HCT116 (cell line): Measurements from ENCODE around the gene SLC66A2. TPM values are rescaled to one million over a fixed set of nuclear protein-coding genes. Genes with fewer than 3 reads are reported as not detected.

Source experiments
- ATAC-seq: fragments of 200-7000 bp; cut with Tn5 transposase; 2 replicates; pipeline ENCODE4 v1.9.1; 2020; ENCODE audit warnings: mild to moderate bottlenecking, moderate library complexity
- BruUV-seq: library from RNA; stranded (reverse); fragments of 400-500 nt; replicated peaks from 2 replicates; lab custom pipeline; 2021; lab: Mats Ljungman, UMichigan
- CTCF ChIA-PET: fragments of 300-600 bp; sonication (Branson Sonifier 250); formaldehyde crosslinking; loops from one replicate; lab custom pipeline; 2021; ENCODE audit warnings: antibody characterized with exemption; lab: Charles Lee
- POLR2A ChIA-PET: fragments of 300-600, 350-600 bp; sonication (Branson Sonifier 250); formaldehyde crosslinking; loops from one replicate; lab custom pipeline; 2021; ENCODE audit warnings: antibody characterized with exemption; lab: Charles Lee
- RAD21 ChIA-PET, 2 experiments: fragments of 300-600 bp; sonication (Branson Sonifier 250); formaldehyde crosslinking; loops; one replicate each; lab custom pipeline; 2023; ENCODE audit warnings: low total read pairs in 2 of 2; ENCODE audit not compliant: uncharacterized antibody in 2 of 2, unreplicated experiment in 2 of 2, low non-redundant PET in 1 of 2; lab: Charles Lee
- DNase-seq: peaks from one replicate; pipeline ENCODE4 v3.0.0-alpha.2; 2010; ENCODE audit warnings: low read depth, low spot score
- H2AFZ ChIP-seq: fragments of 200-600 bp; shearing (Covaris generic), sonication (generic); 2 replicates; pipeline ENCODE4 v1.6.1; 2017; ENCODE audit warnings: low read depth, mixed run types, mixed read lengths, antibody characterized with exemption, low read length; ENCODE audit not compliant: poor library complexity, severe bottlenecking
- H3K27ac ChIP-seq: 2 replicates; pipeline ENCODE4 v1.5.1; 2012; ENCODE audit warnings: low read depth, low read length
- H3K27me3 ChIP-seq: fragments of 200-600 bp; sonication (generic); 2 replicates; pipeline ENCODE4 v1.6.1; 2016; ENCODE audit warnings: mixed run types, low read length, mixed read lengths; ENCODE audit not compliant: insufficient read depth
- H3K36me3 ChIP-seq, 2 experiments: fragments of 200-500 bp in 1 of 2; fragments of 200-600 bp in 1 of 2; sonication (Bioruptor generic) in 1 of 2; sonication (generic) in 1 of 2; 2 replicates each; pipeline versions ENCODE4 v1.5.1 to v1.6.1; 2014 to 2016; ENCODE audit warnings: low read length in 2 of 2, inconsistent platforms in 1 of 2, mixed read lengths in 1 of 2, mixed run types in 1 of 2; ENCODE audit not compliant: insufficient read depth in 2 of 2, control insufficient read depth in 1 of 2
- H3K4me1 ChIP-seq, 2 experiments: fragments of 200-600 bp in 1 of 2; sonication (generic) in 1 of 2; 2 replicates each; pipeline versions ENCODE4 v1.5.1 to v1.6.1; 2012 to 2017; ENCODE audit warnings: low read length in 2 of 2, inconsistent platforms in 1 of 2, mild to moderate bottlenecking in 1 of 2, mixed read lengths in 1 of 2, mixed run types in 1 of 2, moderate library complexity in 1 of 2; ENCODE audit not compliant: insufficient read depth in 2 of 2, control insufficient read depth in 1 of 2
- H3K4me2 ChIP-seq: fragments of 200-600 bp; sonication (generic); 2 replicates; pipeline ENCODE4 v1.6.1; 2017; ENCODE audit warnings: mixed run types, low read length, mixed read lengths
- H3K4me3 ChIP-seq, 2 experiments: fragments of 200-600 bp in 1 of 2; sonication (generic) in 1 of 2; replicated peaks in 1 of 2; 2 replicates each; pipeline ENCODE4 v1.5.1; 2011 to 2016; ENCODE audit warnings: low read length in 2 of 2, control low read depth in 1 of 2, low read depth in 1 of 2, mild to moderate bottlenecking in 1 of 2, mixed read lengths in 1 of 2, mixed run types in 1 of 2
- H3K79me2 ChIP-seq: fragments of 200-600 bp; sonication (generic); 2 replicates; pipeline ENCODE4 v1.6.1; 2017; ENCODE audit warnings: mild to moderate bottlenecking, mixed run types, low read length, moderate library complexity, mixed read lengths; ENCODE audit not compliant: insufficient read depth
- H3K9ac ChIP-seq: fragments of 200-600 bp; sonication (generic); 2 replicates; pipeline ENCODE4 v1.6.1; 2016; ENCODE audit warnings: low read length, mixed read lengths
- H3K9me2 ChIP-seq: fragments of 200-600 bp; sonication (generic), shearing (Covaris generic); 2 replicates; pipeline ENCODE4 v1.6.1; 2017; ENCODE audit warnings: mixed run types, mild to moderate bottlenecking, moderate library complexity; ENCODE audit not compliant: insufficient read depth
- H3K9me3 ChIP-seq, 2 experiments: fragments of 200-500 bp in 1 of 2; fragments of 200-600 bp in 1 of 2; sonication (Bioruptor generic) in 1 of 2; sonication (generic) in 1 of 2; 2 replicates each; pipeline ENCODE4 v1.6.1; 2014 to 2017; ENCODE audit warnings: low read length in 2 of 2, mixed read lengths in 2 of 2, inconsistent platforms in 1 of 2, low read depth in 1 of 2, mild to moderate bottlenecking in 1 of 2, mixed run types in 1 of 2, moderate library complexity in 1 of 2; ENCODE audit not compliant: control insufficient read depth in 1 of 2, insufficient read depth in 1 of 2
- H4K20me1 ChIP-seq: fragments of 200-600 bp; sonication (generic), shearing (Covaris generic); 2 replicates; pipeline ENCODE4 v1.6.1; 2017; ENCODE audit warnings: mixed run types, mild to moderate bottlenecking, moderate library complexity; ENCODE audit not compliant: insufficient read depth
- ATF3 ChIP-seq: IDR thresholded peaks from 2 replicates; pipeline ENCODE4 v1.6.1; 2012
- CBX3 ChIP-seq: IDR thresholded peaks from 2 replicates; pipeline ENCODE4 v1.6.1; 2012; ENCODE audit warnings: low read depth
- CEBPB ChIP-seq: IDR thresholded peaks from 2 replicates; pipeline ENCODE4 v1.6.1; 2012; ENCODE audit warnings: low read depth
- EGR1 ChIP-seq: IDR thresholded peaks from 2 replicates; pipeline ENCODE4 v1.6.1; 2012; ENCODE audit warnings: low read depth
- ELF1 ChIP-seq: IDR thresholded peaks from 2 replicates; pipeline ENCODE4 v1.6.1; 2012; ENCODE audit warnings: low read depth, borderline replicate concordance
- EZH2 ChIP-seq: fragments of 200-600 bp; sonication (generic); IDR thresholded peaks from 2 replicates; pipeline ENCODE4 v1.6.1; 2017; ENCODE audit warnings: antibody characterized with exemption, mixed run types
- EZH2phosphoT487 ChIP-seq: fragments of 200-600 bp; IDR thresholded peaks from 2 replicates; pipeline ENCODE4 v1.6.1; 2018; ENCODE audit warnings: antibody characterized with exemption, borderline replicate concordance
- JUND ChIP-seq: IDR thresholded peaks from 2 replicates; pipeline ENCODE4 v1.6.1; 2012
- MAX ChIP-seq: IDR thresholded peaks from 2 replicates; pipeline ENCODE4 v1.6.1; 2012
- POLR2A ChIP-seq: IDR thresholded peaks from 2 replicates; pipeline ENCODE4 v1.7.0; 2011; ENCODE audit warnings: borderline replicate concordance; ENCODE audit not compliant: insufficient read depth, insufficient read length; ENCODE audit errors: extremely low read depth
- POLR2AphosphoS5 ChIP-seq: IDR thresholded peaks from 2 replicates; pipeline ENCODE4 v1.6.1; 2011; ENCODE audit warnings: mild to moderate bottlenecking, low read depth, low read length, moderate library complexity
- RAD21 ChIP-seq: IDR thresholded peaks from 2 replicates; pipeline ENCODE4 v1.6.1; 2012; ENCODE audit warnings: low read depth, mild to moderate bottlenecking
- REST ChIP-seq: IDR thresholded peaks from 2 replicates; pipeline ENCODE4 v1.6.1; 2012; ENCODE audit warnings: low read depth
- SIN3A ChIP-seq: IDR thresholded peaks from 2 replicates; pipeline ENCODE4 v1.6.1; 2012; ENCODE audit warnings: low read depth
- SP1 ChIP-seq: IDR thresholded peaks from 2 replicates; pipeline ENCODE4 v1.6.1; 2012; ENCODE audit warnings: low read depth
- SRF ChIP-seq: IDR thresholded peaks from 2 replicates; pipeline ENCODE4 v1.6.1; 2012; ENCODE audit warnings: low read depth
- TCF7L2 ChIP-seq: IDR thresholded peaks from 2 replicates; pipeline ENCODE4 v1.7.0; 2011; ENCODE audit warnings: borderline replicate concordance, inconsistent platforms; ENCODE audit not compliant: insufficient read depth, insufficient read length; ENCODE audit errors: extremely low read depth
- ZBTB33 ChIP-seq: IDR thresholded peaks from 2 replicates; pipeline ENCODE4 v1.6.1; 2011; ENCODE audit warnings: mild to moderate bottlenecking, low read length, moderate library complexity; ENCODE audit not compliant: insufficient replicate concordance; ENCODE audit errors: extremely low read depth
- ZFX ChIP-seq: fragments of 450-650 bp; IDR thresholded peaks from 2 replicates; pipeline ENCODE4 v1.6.1; 2017
- ZNF274 ChIP-seq: fragments of 200-500 bp; sonication (Bioruptor generic); IDR thresholded peaks from 2 replicates; pipeline ENCODE4 v1.6.1; 2014; ENCODE audit warnings: mild to moderate bottlenecking, low read depth, low read length, inconsistent platforms
- intact Hi-C: fragments of 100-400 bp; cut with micrococcal nuclease; formaldehyde crosslinking; loops from 2 replicates; pipeline ENCODE4 v1.10.0; 2022
- total RNA-seq: library from RNA; stranded (reverse); gene quantifications from one replicate; pipeline ENCODE4 v1.2.1, GENCODE V29; 2021; ENCODE audit not compliant: unreplicated experiment

Gene SLC66A2
- total RNA-seq, 1 experiment from 2014 or later, result 44.9 TPM

- ChIA-PET POLR2A (no interaction called here), RAD21 (no interaction called here), CTCF (no interaction called here)
- Histone ChIP-seq H2AFZ (no peak overlapping the region), H3K9ac (no peak overlapping the region), H3K27me3 (no peaks in the 10 kb centered on the region), H3K9me3 (no peaks in the 10 kb centered on the region), H3K9me2 (no peaks in the 10 kb centered on the region), H3K4me3 (no peak overlapping the region), H3K4me1 (no peaks in the 10 kb centered on the region), H3K36me3 (no peaks in the 10 kb centered on the region), H3K4me2 (no peak overlapping the region), H4K20me1 (no peaks in the 10 kb centered on the region), H3K79me2 (no peaks in the 10 kb centered on the region), H3K27ac (no peak overlapping the region)
- ATAC-seq, result no peak
- no peak for DNase-seq
- BruUV-seq, result no TSS peak
- TF ChIP-seq MAX (no peak), ZNF274 (no peak), ZFX (no peak), TCF7L2 (no peak), ATF3 (no peak), RAD21 (no peak), SIN3A (no peak), EZH2phosphoT487 (no peak), REST (no peak), JUND (no peak), SP1 (no peak), EZH2 (no peak), CEBPB (no peak), EGR1 (no peak), SRF (no peak), ELF1 (no peak), POLR2AphosphoS5 (no peak), ZBTB33 (no peak), POLR2A (no peak), CBX3 (no peak)
- intact Hi-C loops, result no loop called here
Observed at GRCh38 chr18:79869591-79870300, 81.7 kb downstream of the SLC66A2 start.
